HEK293T (cell line): ENCODE measurements around the gene ACVR1C.

ENCODE experiments used
- BHLHE40 ChIP-seq: fragments of 450-650 bp; IDR thresholded peaks from 2 replicates; pipeline ENCODE4 v1.6.1; 2016; ENCODE audit warnings: mild to moderate bottlenecking, moderate library complexity, borderline replicate concordance
- FOXM1 ChIP-seq: fragments of 450-650 bp; IDR thresholded peaks from 2 replicates; pipeline ENCODE4 v1.6.1; 2017; ENCODE audit warnings: mild to moderate bottlenecking, borderline replicate concordance
- SP1 ChIP-seq: fragments of 450-650 bp; IDR thresholded peaks from 2 replicates; pipeline ENCODE4 v1.6.1; 2017
- TF ChIP-seq, protein P1 (sequence below): fragments of 450-650 bp; IDR thresholded peaks from 2 replicates; pipeline ENCODE4 v1.6.1; 2016

GRCh38 chr2:157536815-157537214, 91.8 kb downstream of the ACVR1C start:
- TF ChIP-seq, protein P1, sequence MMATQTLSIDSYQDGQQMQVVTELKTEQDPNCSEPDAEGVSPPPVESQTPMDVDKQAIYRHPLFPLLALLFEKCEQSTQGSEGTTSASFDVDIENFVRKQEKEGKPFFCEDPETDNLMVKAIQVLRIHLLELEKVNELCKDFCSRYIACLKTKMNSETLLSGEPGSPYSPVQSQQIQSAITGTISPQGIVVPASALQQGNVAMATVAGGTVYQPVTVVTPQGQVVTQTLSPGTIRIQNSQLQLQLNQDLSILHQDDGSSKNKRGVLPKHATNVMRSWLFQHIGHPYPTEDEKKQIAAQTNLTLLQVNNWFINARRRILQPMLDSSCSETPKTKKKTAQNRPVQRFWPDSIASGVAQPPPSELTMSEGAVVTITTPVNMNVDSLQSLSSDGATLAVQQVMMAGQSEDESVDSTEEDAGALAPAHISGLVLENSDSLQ, result no peak
- TF ChIP-seq FOXM1, result no peak
- no peak for TF ChIP-seq SP1
- TF ChIP-seq BHLHE40, result no peak
